ENCODE data around the gene ADD1. TPM values are rescaled to one million over a fixed set of nuclear protein-coding genes. Genes with fewer than 3 reads are reported as not detected.

ADD1 gene
- total and polyA plus RNA-seq, 2 donors from 2014 or later = 232 to 313 TPM

DNA sequence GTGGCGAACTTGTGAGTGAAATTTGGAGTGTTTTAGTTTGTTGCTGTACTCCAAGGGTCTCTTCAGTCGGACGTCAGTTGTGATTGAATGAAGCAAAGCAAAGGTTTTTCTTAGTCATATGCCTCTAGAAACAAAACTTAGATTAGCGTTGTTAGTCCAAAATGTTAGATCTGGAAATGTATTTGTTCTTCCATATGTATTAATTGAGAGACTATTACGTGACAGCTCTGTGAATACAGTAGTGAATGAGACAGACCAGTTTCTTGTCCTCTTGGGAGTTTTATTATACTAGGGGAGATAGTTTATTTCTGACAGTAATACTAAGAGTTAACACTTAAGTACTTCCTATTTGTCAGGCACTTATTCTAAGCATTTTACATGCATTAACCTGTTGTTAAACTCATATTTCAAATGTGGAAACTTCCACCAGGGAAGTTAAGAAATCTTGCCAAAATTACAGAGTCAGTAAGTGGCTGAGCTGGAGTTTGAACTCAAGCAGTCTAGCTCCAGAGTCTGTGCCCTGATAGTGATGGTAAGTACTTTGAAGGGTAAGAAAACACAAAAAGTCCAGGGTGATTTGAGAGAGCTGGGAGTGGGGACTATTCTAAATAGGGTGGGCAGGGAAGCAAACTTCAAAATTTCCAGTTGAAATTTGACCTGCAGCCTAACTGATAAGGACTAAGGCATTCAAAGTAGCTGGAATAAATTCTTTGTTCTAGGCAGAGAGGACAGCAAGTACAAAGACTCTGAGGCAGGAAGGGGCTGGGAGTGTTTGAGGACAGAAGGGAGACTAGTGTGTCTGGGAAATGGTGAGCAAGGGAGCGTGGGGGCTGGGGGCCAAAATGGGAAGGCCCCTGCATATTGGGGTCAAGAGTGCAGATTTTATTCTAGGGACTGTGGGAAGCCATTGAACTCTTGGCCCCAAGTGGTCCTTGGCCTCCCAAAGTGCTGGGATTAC, 17.0 kb downstream of the ADD1 start:
- Histone ChIP-seq H3K27me3 (ENCODE audit: control insufficient read depth, insufficient read depth, low read length) (no peaks in the 10 kb centered on the region), H3K9ac (ENCODE audit: low read length in 3 of 3) (peak overlapping the region in 1 of 3 donors; percentile 29), H3K36me3 (ENCODE audit: control insufficient read depth in 2 of 3, insufficient read depth in 3 of 3, low read length in 3 of 3) (no peaks in the 10 kb centered on the region), H3K9me3 (ENCODE audit: control insufficient read depth in 2 of 3, insufficient read depth in 1 of 3, low read length in 3 of 3) (no peaks in the 10 kb centered on the region), H3K4me3 (ENCODE audit: low read length in 3 of 3) (peak overlapping the region in 1 of 3 donors; percentile 1), H3K27ac (ENCODE audit: low read depth in 2 of 2, low read length in 2 of 2) (peak overlapping the region; percentile 56 to 68), H3K4me1 (ENCODE audit: control insufficient read depth in 2 of 3, insufficient read depth in 2 of 3, low read depth in 1 of 3, low read length in 3 of 3) (peaks cover 14 to 49% (median 31%) of the 10 kb centered on the region in 3 donors)
- FAIRE-seq (no peak), DNase-seq (peak in 2 of 5 donors; percentile 63 to 82)
- intact Hi-C loops (cut with DNase I) = no loop called here
- TF ChIP-seq, protein P1, sequence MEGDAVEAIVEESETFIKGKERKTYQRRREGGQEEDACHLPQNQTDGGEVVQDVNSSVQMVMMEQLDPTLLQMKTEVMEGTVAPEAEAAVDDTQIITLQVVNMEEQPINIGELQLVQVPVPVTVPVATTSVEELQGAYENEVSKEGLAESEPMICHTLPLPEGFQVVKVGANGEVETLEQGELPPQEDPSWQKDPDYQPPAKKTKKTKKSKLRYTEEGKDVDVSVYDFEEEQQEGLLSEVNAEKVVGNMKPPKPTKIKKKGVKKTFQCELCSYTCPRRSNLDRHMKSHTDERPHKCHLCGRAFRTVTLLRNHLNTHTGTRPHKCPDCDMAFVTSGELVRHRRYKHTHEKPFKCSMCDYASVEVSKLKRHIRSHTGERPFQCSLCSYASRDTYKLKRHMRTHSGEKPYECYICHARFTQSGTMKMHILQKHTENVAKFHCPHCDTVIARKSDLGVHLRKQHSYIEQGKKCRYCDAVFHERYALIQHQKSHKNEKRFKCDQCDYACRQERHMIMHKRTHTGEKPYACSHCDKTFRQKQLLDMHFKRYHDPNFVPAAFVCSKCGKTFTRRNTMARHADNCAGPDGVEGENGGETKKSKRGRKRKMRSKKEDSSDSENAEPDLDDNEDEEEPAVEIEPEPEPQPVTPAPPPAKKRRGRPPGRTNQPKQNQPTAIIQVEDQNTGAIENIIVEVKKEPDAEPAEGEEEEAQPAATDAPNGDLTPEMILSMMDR (IDR thresholded peaks at IDR 0.05; ENCODE audit: borderline replicate concordance, extremely low read depth, insufficient read depth) = no peak

DNA sequence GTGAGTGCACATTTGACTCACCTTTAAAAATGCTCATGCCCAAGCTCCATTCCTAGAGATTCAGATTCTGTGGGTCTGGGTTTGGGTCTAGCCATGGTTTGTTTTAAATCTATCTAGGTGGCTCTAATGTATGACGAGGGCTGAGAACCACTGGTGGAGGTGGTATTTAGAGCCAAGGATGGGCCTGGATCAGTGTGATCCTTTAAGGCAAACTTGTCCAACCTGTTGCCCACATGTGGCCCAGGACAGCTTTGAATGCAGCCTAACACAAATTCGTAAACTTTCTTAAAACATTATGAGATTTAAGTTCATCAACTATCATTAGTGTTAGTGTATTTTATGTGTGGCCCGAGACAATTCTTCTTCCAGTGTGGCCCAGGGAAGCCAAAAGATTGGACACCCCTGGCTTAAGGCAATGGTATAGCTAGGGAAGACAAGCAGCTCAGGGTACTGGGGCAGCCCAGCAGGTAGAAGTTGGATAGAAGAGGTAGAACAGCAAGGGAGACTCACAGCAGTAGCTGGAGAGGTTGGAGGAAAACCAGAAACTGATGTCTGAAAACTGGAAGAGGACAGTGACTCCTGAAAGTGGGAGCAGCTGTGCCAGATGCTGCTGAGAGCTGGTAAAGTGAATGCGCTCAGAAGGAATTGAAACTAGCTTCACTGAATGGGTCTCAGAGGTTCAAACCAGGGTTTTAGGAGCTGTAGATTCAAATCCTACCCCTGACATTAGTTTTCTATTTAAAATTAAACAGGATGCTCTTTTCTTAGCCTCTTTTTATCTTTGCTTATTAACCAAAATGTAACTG, 18.2 kb downstream of the ADD1 start:
- no peaks in the 10 kb centered on the region for H3K36me3 ChIP-seq (ENCODE audit: control insufficient read depth in 2 of 3, insufficient read depth in 3 of 3, low read length in 3 of 3)
- H3K4me1 ChIP-seq (ENCODE audit: control insufficient read depth in 2 of 3, insufficient read depth in 2 of 3, low read depth in 1 of 3, low read length in 3 of 3) = peaks cover 14 to 54% (median 36%) of the 10 kb centered on the region in 3 donors
- no peak for DNase-seq
- H3K9me3 ChIP-seq (ENCODE audit: control insufficient read depth in 2 of 3, insufficient read depth in 1 of 3, low read length in 3 of 3) = no peaks in the 10 kb centered on the region
- peak overlapping the region; percentile 56 to 66 for H3K27ac ChIP-seq (ENCODE audit: low read depth in 2 of 2, low read length in 2 of 2)
- no peak overlapping the region for H3K9ac ChIP-seq (ENCODE audit: low read length in 3 of 3)
- TF ChIP-seq, protein P1 (IDR thresholded peaks at IDR 0.05; ENCODE audit: borderline replicate concordance, extremely low read depth, insufficient read depth) = no peak
- peak overlapping the region in 2 of 3 donors; percentile 0 to 36 for H3K4me3 ChIP-seq (ENCODE audit: low read length in 3 of 3)
- no peak for FAIRE-seq
- intact Hi-C loops (cut with DNase I) = no loop called here
- no peaks in the 10 kb centered on the region for H3K27me3 ChIP-seq (ENCODE audit: control insufficient read depth, insufficient read depth, low read length)

DNA sequence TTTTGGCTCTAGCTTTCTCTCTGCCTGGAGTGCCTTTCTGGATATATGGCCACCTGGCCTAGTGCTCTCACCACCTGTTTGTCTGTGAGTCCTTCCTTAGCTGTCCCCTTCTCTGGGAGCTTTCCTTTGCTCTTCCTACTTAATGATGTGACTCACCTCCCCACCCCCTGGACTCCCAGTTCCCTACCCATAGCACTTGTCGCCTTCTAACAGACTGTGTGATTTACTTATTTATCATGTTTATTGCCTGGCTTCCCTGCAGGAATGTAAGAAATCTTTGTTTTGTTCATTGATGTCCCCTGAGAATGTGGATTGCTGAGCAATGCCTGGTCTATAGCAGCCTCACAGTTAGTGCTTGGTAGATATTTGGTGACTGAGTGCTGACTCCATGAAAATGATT, 18.9 kb downstream of the ADD1 start:
- Histone ChIP-seq H3K27ac (ENCODE audit: low read depth in 2 of 2, low read length in 2 of 2) (peak overlapping the region; percentile 56 to 66), H3K4me1 (ENCODE audit: control insufficient read depth in 2 of 3, insufficient read depth in 2 of 3, low read depth in 1 of 3, low read length in 3 of 3) (peaks cover 17 to 59% (median 43%) of the 10 kb centered on the region in 3 donors), H3K27me3 (ENCODE audit: control insufficient read depth, insufficient read depth, low read length) (no peaks in the 10 kb centered on the region), H3K9me3 (ENCODE audit: control insufficient read depth in 2 of 3, insufficient read depth in 1 of 3, low read length in 3 of 3) (no peaks in the 10 kb centered on the region), H3K4me3 (ENCODE audit: low read length in 3 of 3) (peak overlapping the region in 2 of 3 donors; percentile 0 to 9), H3K9ac (ENCODE audit: low read length in 3 of 3) (no peak overlapping the region), H3K36me3 (ENCODE audit: control insufficient read depth in 2 of 3, insufficient read depth in 3 of 3, low read length in 3 of 3) (no peaks in the 10 kb centered on the region)
- TF ChIP-seq, protein P1 (IDR thresholded peaks at IDR 0.05; ENCODE audit: borderline replicate concordance, extremely low read depth, insufficient read depth) = no peak
- intact Hi-C loops (cut with DNase I) = no loop called here
- DNase-seq = peak in 1 of 5 donors; percentile 56
- FAIRE-seq = no peak
